ENCODE results near the gene GSG1L. TPM values are rescaled to one million over a fixed set of nuclear protein-coding genes. Genes with fewer than 3 reads are reported as not detected.

The GSG1L gene
- total RNA-seq, 2 donors from 2014 or later, result 13.9 to 34.7 TPM

- H3K36me3 ChIP-seq, result no peaks in the 10 kb centered on the region
- no peak overlapping the region for H3K4me3 ChIP-seq
- no peak for DNase-seq (ENCODE audit: low spot score)
- H3K27me3 ChIP-seq, result no peaks in the 10 kb centered on the region
- TF ChIP-seq, protein P1, sequence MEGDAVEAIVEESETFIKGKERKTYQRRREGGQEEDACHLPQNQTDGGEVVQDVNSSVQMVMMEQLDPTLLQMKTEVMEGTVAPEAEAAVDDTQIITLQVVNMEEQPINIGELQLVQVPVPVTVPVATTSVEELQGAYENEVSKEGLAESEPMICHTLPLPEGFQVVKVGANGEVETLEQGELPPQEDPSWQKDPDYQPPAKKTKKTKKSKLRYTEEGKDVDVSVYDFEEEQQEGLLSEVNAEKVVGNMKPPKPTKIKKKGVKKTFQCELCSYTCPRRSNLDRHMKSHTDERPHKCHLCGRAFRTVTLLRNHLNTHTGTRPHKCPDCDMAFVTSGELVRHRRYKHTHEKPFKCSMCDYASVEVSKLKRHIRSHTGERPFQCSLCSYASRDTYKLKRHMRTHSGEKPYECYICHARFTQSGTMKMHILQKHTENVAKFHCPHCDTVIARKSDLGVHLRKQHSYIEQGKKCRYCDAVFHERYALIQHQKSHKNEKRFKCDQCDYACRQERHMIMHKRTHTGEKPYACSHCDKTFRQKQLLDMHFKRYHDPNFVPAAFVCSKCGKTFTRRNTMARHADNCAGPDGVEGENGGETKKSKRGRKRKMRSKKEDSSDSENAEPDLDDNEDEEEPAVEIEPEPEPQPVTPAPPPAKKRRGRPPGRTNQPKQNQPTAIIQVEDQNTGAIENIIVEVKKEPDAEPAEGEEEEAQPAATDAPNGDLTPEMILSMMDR (IDR thresholded peaks at IDR 0.05), result no peak
- H3K9me3 ChIP-seq, result no peaks in the 10 kb centered on the region
- no peak overlapping the region for H3K27ac ChIP-seq
- H3K4me1 ChIP-seq, result no peaks in the 10 kb centered on the region
These were observed 257.1 kb downstream of the GSG1L start for GRCh38 chr16:27806388-27806787.

- no peak for DNase-seq (ENCODE audit: low spot score)
- no peak overlapping the region for H3K27ac ChIP-seq
- H3K4me3 ChIP-seq, result no peak overlapping the region
- no peaks in the 10 kb centered on the region for H3K4me1 ChIP-seq
- TF ChIP-seq, protein P1 (IDR thresholded peaks at IDR 0.05), result no peak
- H3K36me3 ChIP-seq, result no peaks in the 10 kb centered on the region
- no peaks in the 10 kb centered on the region for H3K27me3 ChIP-seq
- no peaks in the 10 kb centered on the region for H3K9me3 ChIP-seq
These were observed 257.6 kb downstream of the GSG1L start for GRCh38 chr16:27805828-27806351.

DNA sequence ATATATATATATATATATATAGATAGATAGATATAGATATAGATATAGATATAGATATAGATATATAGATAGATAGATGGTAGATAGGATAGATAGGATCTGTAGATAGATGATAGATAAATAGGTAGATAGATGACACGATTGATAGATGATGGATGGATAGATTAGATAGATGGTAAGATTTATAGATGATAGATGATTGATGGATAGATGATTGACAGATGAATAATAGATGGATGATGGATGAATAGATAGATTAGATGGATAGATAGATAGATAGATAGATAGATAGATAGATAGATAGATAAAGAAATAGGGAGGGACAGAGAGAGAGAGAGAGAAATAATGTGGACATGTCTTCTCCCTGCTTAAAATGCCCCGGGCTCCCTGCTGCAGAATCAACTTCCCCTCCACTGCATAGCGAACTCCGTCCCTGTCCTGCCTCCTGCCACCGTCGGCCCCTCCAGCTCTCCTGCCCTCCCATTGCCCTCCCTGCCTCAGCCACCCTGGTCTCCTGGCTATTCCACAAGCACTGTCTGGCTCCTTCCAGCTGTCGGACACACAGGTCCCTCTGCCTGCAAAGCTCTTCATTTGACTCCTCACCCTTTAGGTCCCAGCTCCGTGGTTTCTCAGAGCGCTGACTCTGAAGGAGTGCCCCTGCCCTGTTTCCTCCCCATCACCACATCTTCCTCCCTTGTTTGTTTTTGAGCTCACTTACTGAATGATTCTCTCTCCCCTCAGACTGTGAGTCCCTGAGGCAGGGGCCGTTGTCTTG lies 259.6 kb downstream of the GSG1L start:
- TF ChIP-seq, protein P1 (IDR thresholded peaks at IDR 0.05), result no peak
- no peak for DNase-seq (ENCODE audit: low spot score)
- Histone ChIP-seq H3K4me3 (no peak overlapping the region), H3K27me3 (no peaks in the 10 kb centered on the region), H3K9me3 (no peaks in the 10 kb centered on the region), H3K36me3 (no peaks in the 10 kb centered on the region), H3K27ac (no peak overlapping the region), H3K4me1 (no peaks in the 10 kb centered on the region)

DNA sequence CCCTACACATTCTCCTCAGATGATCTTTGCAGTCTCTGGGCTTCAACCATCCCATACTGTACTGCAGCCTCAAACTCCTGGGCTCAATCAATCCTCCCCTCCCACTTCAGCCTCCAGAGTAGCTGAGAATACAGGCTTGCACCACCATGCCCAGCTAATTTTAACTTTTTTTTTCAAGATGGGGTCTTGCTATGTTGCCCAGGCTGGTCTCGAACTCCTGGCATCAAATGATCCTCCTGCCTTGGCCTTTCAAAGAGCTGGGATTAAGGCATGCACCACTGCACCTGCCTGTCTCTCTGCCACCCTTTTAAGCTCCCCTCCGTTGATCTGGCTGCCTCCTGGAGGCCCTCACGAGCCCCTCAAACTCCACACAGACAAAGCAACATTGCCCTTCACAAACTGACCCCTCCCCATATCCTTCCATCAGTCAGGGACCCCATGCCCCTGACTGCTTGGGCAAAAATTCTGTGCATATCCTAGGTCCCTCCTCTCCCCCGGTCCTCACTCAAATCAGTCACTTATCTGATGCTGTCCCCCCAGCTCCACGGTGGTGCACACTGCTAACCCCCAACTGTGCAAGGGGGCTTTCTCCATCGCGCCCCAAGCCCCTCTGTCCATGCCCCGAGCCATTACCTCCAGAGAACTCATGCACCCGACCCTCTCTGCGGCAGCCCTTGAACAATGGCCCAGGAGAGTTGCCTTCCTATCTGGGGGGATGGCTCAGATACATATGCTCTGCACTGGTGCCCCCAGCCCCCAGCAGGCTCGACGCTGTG lies 260.7 kb downstream of the GSG1L start:
- H3K4me3 ChIP-seq, result no peak overlapping the region
- TF ChIP-seq, protein P1 (IDR thresholded peaks at IDR 0.05), result no peak
- no peak for DNase-seq (ENCODE audit: low spot score)
- no peak overlapping the region for H3K27ac ChIP-seq
- no peaks in the 10 kb centered on the region for H3K36me3 ChIP-seq
- H3K4me1 ChIP-seq, result no peaks in the 10 kb centered on the region
- H3K9me3 ChIP-seq, result no peaks in the 10 kb centered on the region
- no peaks in the 10 kb centered on the region for H3K27me3 ChIP-seq

DNA sequence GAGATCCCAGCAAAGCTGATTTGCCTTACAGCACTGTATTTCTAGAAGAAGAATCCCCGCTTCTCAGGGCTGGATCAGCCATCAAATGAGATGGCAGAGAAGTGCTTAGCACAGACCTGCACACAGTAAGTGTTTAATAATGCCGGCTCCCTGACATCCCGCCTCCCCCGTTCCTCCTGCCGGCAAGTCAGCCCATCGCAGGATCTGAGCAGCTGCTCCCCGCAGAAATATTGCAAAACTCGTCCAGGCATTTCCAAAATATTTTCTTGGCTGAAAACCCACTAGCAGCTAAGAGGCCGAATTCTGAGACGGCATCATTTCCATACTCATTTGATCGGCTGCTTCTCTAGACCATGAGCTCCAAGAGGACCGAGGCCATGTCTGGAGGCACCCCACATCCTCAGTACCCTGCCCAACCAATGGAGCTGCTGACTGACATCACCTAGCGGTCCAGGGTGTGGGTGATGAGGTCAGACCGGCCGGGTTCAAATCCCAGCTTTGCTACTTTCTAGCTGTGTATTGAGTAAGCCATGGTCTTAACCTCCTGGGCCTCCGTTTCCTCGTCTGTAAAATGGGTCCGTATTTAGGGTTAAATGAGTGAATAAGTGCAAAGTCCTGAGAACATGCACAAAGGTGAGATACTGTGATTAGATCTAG lies 262.1 kb downstream of the GSG1L start:
- no peaks in the 10 kb centered on the region for H3K4me1 ChIP-seq
- no peaks in the 10 kb centered on the region for H3K36me3 ChIP-seq
- no peaks in the 10 kb centered on the region for H3K9me3 ChIP-seq
- no peak overlapping the region for H3K4me3 ChIP-seq
- TF ChIP-seq, protein P1 (IDR thresholded peaks at IDR 0.05), result no peak
- no peak overlapping the region for H3K27ac ChIP-seq
- H3K27me3 ChIP-seq, result no peaks in the 10 kb centered on the region
- DNase-seq (ENCODE audit: low spot score), result no peak

Data from right atrium auricular region (tissue), 2 donors.